ENCODE measurements around the gene BCOR.

DNA sequence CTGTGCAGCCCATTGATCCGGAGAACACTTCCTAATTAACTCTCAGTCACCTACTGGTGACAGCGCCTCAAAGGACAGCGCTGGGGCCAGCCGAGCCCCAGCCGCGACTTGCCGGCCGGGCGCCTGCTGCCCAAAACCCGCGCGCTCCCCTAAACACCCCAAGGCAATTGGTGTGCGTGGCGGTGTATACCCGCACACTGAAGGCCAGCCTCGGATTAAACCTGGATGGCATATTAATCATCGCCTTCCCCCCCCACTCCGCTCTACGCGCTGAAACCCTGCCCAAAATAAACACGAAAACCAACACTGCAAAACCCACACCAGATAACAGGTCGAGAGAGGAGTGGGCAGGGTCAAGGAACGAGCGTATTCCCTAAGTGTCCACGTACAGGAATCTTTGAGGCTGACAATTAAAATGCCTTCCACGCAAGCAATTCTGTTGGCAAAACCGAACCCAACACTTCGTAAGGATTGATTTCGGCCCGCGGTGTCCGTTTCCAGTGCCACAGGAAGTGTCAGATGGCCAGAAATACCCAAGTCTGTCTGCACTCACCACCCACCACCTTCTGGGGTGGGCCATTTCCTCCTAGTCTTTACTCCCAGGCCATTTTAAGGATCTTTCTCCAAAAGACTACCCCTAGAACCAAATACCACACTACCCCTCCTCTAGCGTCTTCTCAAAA lies 2.7 kb downstream of the BCOR start:
- TF ChIP-seq, protein P1, sequence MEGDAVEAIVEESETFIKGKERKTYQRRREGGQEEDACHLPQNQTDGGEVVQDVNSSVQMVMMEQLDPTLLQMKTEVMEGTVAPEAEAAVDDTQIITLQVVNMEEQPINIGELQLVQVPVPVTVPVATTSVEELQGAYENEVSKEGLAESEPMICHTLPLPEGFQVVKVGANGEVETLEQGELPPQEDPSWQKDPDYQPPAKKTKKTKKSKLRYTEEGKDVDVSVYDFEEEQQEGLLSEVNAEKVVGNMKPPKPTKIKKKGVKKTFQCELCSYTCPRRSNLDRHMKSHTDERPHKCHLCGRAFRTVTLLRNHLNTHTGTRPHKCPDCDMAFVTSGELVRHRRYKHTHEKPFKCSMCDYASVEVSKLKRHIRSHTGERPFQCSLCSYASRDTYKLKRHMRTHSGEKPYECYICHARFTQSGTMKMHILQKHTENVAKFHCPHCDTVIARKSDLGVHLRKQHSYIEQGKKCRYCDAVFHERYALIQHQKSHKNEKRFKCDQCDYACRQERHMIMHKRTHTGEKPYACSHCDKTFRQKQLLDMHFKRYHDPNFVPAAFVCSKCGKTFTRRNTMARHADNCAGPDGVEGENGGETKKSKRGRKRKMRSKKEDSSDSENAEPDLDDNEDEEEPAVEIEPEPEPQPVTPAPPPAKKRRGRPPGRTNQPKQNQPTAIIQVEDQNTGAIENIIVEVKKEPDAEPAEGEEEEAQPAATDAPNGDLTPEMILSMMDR (IDR thresholded peaks at IDR 0.05; ENCODE audit: insufficient read depth, low read length): no peak
- no peak for TF ChIP-seq SPI1 (IDR thresholded peaks at IDR 0.05; ENCODE audit: borderline replicate concordance, low read depth)
